Lower lobe of right lung (tissue), 2 donors: Measurements from ENCODE around the gene ARID1B. TPM values are rescaled to one million over a fixed set of nuclear protein-coding genes. Genes with fewer than 3 reads are reported as not detected.
A peak's percentile ranks its signal among the peaks of the same experiment; 100 is the strongest.

ENCODE experiments used
- ATAC-seq, 2 donors: fragments of 200-7000 bp; cut with Tn5 transposase; one replicate each; pipeline ENCODE4 v1.9.1; 2020 to 2022; ENCODE audit warnings: mild to moderate bottlenecking in 2 of 2, moderate library complexity in 2 of 2
- DNase-seq: peaks from one replicate; pipeline ENCODE4 v3.0.0-alpha.2; 2020
- H3K27ac ChIP-seq: fragments of 200-600 bp; one replicate; pipeline ENCODE4 v1.8.0; 2022
- H3K27me3 ChIP-seq: fragments of 200-600 bp; one replicate; pipeline ENCODE4 v1.8.0; 2022; ENCODE audit warnings: low read depth
- H3K36me3 ChIP-seq: fragments of 200-600 bp; one replicate; pipeline ENCODE4 v1.8.0; 2022; ENCODE audit warnings: mild to moderate bottlenecking
- H3K4me1 ChIP-seq: fragments of 200-600 bp; one replicate; pipeline ENCODE4 v1.8.0; 2022
- H3K4me3 ChIP-seq: fragments of 200-600 bp; one replicate; pipeline ENCODE4 v1.8.0; 2022; ENCODE audit warnings: mild to moderate bottlenecking
- H3K9me3 ChIP-seq: fragments of 200-600 bp; one replicate; pipeline ENCODE4 v1.8.0; 2022
- CTCF ChIP-seq: fragments of 200-600 bp; IDR thresholded peaks from one replicate; pipeline ENCODE4 v1.8.0; 2022; ENCODE audit warnings: antibody characterized with exemption, mild to moderate bottlenecking
- intact Hi-C: fragments of 100-400 bp; cut with DNase I; formaldehyde crosslinking; loops from one replicate; pipeline ENCODE4 v1.11.0; 2022
- total RNA-seq: library from RNA; stranded (reverse); fragmentation: NEBNext Ultra II Directional; extraction: Animal tissue kit (Norgen Biotek cat#: 25700); gene quantifications from one replicate; pipeline ENCODE4 v1.2.1, GENCODE V29; 2021
- donor health status: DM: no; HTN: yes; CAD: no; lungs with severe emphysema.

ARID1B gene
- total RNA-seq, 1 donor from 2014 or later: 95.5 TPM

DNA sequence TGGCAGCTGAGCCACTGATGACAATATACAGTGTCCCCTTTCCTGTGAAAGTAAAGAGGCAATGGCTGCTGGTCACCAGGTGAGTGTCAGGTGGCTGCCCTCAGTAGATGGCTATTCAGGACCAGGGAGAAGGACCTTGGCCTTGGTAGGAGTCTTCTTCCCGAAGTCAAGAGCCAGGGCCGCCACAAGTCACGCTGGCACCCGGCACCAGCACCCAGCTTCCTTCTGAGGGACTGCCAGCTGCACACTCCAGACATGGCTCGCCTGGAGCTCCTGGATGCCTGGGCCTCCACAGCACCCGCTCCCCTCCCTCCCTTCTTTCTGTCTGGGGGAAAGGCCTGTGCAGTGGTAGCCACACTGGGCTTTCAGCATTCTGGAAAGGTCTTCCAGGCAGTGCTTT, 419.2 kb downstream of the ARID1B start:
- intact Hi-C loops: no loop called here
- no peak for TF ChIP-seq CTCF
- no peaks in the 10 kb centered on the region for H3K9me3 ChIP-seq
- peaks cover 87% of the 10 kb centered on the region for H3K36me3 ChIP-seq
- no peak overlapping the region for H3K27ac ChIP-seq
- peaks cover 16% of the 10 kb centered on the region for H3K4me1 ChIP-seq
- no peak overlapping the region for H3K4me3 ChIP-seq
- no peaks in the 10 kb centered on the region for H3K27me3 ChIP-seq
- DNase-seq: no peak
- ATAC-seq: no peak

DNA sequence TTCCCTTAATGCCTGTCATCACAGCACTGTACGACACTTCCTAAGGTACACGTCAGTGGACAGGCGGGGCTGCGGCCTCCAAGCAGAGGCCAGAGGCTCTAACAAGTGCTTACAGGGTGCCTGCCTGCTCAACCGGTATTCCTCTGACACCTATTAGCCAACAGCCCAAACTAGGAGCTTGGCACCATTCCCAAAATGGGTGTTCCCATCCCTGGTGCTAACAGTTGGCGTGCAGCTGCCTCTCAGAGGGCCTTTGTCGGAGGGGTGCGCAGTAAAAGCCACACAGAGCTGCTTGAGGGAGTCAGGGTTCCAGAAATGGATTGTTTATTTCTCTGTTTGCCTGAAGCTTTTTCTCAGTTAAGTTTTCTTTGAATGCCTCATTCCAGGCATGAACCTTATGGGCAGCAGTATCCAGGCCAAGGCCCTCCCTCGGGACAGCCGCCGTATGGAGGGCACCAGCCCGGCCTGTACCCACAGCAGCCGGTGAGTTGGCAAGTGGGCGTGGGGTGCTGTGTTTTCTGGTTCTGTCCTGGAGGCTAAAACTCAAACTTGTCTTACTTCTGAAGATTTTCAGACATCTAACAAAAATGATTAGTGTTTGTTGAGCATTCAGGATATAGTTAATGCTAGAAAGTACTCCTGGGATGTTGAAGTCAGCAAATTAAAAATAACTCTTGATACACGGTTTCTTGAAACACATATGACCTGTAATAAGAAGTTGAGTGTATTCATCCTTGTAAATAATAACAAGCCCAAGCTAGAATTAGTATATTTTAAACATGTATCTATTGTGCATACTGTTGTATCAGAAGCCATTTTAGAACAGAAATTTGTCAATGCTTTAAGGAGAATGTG, 421.5 kb downstream of the ARID1B start:
- DNase-seq: peak; percentile 91
- peak; percentile 97 to 98 for ATAC-seq
- Histone ChIP-seq H3K27me3 (no peaks in the 10 kb centered on the region), H3K36me3 (peaks cover 92% of the 10 kb centered on the region), H3K27ac (peak overlapping the region; percentile 53), H3K4me3 (no peak overlapping the region), H3K9me3 (no peaks in the 10 kb centered on the region), H3K4me1 (peaks cover 16% of the 10 kb centered on the region)
- TF ChIP-seq CTCF: no peak
- intact Hi-C loops: no loop called here

- no peaks in the 10 kb centered on the region for H3K27me3 ChIP-seq
- no peak for ATAC-seq
- peaks cover 16% of the 10 kb centered on the region for H3K4me1 ChIP-seq
- no peak overlapping the region for H3K4me3 ChIP-seq
- no peaks in the 10 kb centered on the region for H3K9me3 ChIP-seq
- peaks cover 95% of the 10 kb centered on the region for H3K36me3 ChIP-seq
- no peak for TF ChIP-seq CTCF
- no peak overlapping the region for H3K27ac ChIP-seq
- no peak for DNase-seq
- intact Hi-C loops: no loop called here
These were observed 422.9 kb downstream of the ARID1B start for GRCh38 chr6:157200117-157200516.

GRCh38 chr6:157200611-157201010, 423.4 kb downstream of the ARID1B start:
- DNase-seq (no peak), ATAC-seq (no peak)
- TF ChIP-seq CTCF: no peak
- Histone ChIP-seq H3K27me3 (no peaks in the 10 kb centered on the region), H3K4me3 (no peak overlapping the region), H3K36me3 (peaks cover 95% of the 10 kb centered on the region), H3K27ac (no peak overlapping the region), H3K9me3 (no peaks in the 10 kb centered on the region), H3K4me1 (peaks cover 16% of the 10 kb centered on the region)
- intact Hi-C loops: no loop called here

DNA sequence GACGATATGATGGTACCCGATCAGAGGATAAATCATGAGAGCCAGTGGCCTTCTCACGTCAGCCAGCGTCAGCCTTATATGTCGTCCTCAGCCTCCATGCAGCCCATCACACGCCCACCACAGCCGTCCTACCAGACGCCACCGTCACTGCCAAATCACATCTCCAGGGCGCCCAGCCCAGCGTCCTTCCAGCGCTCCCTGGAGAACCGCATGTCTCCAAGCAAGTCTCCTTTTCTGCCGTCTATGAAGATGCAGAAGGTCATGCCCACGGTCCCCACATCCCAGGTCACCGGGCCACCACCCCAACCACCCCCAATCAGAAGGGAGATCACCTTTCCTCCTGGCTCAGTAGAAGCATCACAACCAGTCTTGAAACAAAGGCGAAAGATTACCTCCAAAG, 423.9 kb downstream of the ARID1B start:
- H3K9me3 ChIP-seq: no peaks in the 10 kb centered on the region
- DNase-seq: no peak
- TF ChIP-seq CTCF: no peak
- no peak overlapping the region for H3K4me3 ChIP-seq
- H3K27me3 ChIP-seq: no peaks in the 10 kb centered on the region
- intact Hi-C loops: no loop called here
- H3K36me3 ChIP-seq: peaks cover 95% of the 10 kb centered on the region
- H3K27ac ChIP-seq: no peak overlapping the region
- ATAC-seq: no peak
- H3K4me1 ChIP-seq: peaks cover 16% of the 10 kb centered on the region
